Brain microvascular endothelial cell (primary cell): ENCODE results near the gene ADAMTSL4.

Source experiments
- DNase-seq: peaks from one replicate; pipeline ENCODE4 v3.0.0-alpha.2; 2020
- H3K27ac ChIP-seq: fragments of 250-450 bp; sonication (Bioruptor Pico); 2 replicates; pipeline ENCODE4 v1.5.1; 2020; ENCODE audit warnings: mild to moderate bottlenecking, moderate library complexity
- H3K27me3 ChIP-seq: fragments of 250-450 bp; sonication (Bioruptor Pico); replicated peaks from 2 replicates; pipeline ENCODE4 v1.5.1; 2020; ENCODE audit warnings: mild to moderate bottlenecking
- H3K36me3 ChIP-seq: fragments of 250-450 bp; sonication (Bioruptor Pico); replicated peaks from 2 replicates; pipeline ENCODE4 v1.5.1; 2020; ENCODE audit warnings: mild to moderate bottlenecking
- H3K4me3 ChIP-seq: 2 replicates; pipeline ENCODE4 v1.5.1; 2011; ENCODE audit warnings: low read depth, mild to moderate bottlenecking, control low read depth, low read length, moderate library complexity
- in situ Hi-C: cut with HindIII; loops from 2 replicates; pipeline ENCODE4 v1.10.0; 2017; ENCODE audit warnings: low sequenced_read_pairs, low pct_ligation_motif_present
- TF ChIP-seq, protein P1 (sequence below): IDR thresholded peaks from 2 replicates; pipeline ENCODE4 v1.5.1; 2011; ENCODE audit warnings: low read depth, mild to moderate bottlenecking, moderate library complexity, low read length, control low read depth, inconsistent platforms; ENCODE audit errors: missing control alignments

The ADAMTSL4 gene

DNA sequence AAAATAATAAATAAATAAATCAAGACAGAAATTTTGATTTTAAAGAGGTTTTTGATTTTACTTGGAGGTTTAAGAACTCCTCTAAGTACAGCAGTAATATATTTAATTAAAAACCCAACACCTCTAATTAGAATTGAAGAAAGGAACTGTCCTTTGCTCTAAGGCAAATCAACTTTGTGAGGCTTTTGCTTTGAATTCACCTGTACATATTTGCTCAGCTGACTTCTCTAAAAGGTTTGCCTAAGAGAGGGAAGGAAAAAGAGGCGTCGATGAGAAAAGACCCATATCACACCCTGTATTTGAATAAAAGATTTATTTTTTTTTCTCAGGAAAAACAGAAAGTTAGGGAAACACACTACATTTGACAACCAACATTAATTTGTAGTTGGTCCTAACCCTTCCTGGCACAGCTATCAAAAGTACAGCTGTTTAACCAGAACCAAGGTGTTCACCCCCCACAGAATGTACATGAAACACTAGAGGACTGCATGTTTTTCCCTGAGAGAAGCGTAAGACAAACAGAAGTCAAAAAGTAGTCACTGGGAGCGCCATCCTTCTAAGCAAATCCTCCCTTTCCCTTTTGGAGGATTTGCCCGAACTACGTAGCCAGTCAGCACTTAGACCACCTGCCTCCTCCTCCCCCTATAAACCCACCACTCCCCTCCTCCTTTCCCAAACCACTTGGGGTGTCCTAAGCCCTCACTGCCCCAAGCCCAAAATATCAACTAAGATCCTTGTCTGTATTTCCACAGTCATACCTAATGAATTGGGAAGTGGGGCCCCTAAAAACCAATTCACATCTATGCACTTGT lies 25.3 kb downstream of the ADAMTSL4 start:
- Histone ChIP-seq H3K27me3 (no peaks in the 10 kb centered on the region), H3K4me3 (peak overlapping the region; percentile 100), H3K27ac (peak overlapping the region; percentile 97), H3K36me3 (peaks cover 80% of the 10 kb centered on the region)
- in situ Hi-C loops, result no loop called here
- TF ChIP-seq, protein P1, sequence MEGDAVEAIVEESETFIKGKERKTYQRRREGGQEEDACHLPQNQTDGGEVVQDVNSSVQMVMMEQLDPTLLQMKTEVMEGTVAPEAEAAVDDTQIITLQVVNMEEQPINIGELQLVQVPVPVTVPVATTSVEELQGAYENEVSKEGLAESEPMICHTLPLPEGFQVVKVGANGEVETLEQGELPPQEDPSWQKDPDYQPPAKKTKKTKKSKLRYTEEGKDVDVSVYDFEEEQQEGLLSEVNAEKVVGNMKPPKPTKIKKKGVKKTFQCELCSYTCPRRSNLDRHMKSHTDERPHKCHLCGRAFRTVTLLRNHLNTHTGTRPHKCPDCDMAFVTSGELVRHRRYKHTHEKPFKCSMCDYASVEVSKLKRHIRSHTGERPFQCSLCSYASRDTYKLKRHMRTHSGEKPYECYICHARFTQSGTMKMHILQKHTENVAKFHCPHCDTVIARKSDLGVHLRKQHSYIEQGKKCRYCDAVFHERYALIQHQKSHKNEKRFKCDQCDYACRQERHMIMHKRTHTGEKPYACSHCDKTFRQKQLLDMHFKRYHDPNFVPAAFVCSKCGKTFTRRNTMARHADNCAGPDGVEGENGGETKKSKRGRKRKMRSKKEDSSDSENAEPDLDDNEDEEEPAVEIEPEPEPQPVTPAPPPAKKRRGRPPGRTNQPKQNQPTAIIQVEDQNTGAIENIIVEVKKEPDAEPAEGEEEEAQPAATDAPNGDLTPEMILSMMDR, result no peak
- no peak for DNase-seq

GRCh38 chr1:150575072-150575489 lies 25.9 kb downstream of the ADAMTSL4 start:
- Histone ChIP-seq H3K4me3 (peak overlapping the region; percentile 100), H3K27ac (peak overlapping the region; percentile 97), H3K27me3 (no peaks in the 10 kb centered on the region), H3K36me3 (peaks cover 78% of the 10 kb centered on the region)
- TF ChIP-seq, protein P1, result no peak
- no peak for DNase-seq
- in situ Hi-C loops, result no loop called here

DNA sequence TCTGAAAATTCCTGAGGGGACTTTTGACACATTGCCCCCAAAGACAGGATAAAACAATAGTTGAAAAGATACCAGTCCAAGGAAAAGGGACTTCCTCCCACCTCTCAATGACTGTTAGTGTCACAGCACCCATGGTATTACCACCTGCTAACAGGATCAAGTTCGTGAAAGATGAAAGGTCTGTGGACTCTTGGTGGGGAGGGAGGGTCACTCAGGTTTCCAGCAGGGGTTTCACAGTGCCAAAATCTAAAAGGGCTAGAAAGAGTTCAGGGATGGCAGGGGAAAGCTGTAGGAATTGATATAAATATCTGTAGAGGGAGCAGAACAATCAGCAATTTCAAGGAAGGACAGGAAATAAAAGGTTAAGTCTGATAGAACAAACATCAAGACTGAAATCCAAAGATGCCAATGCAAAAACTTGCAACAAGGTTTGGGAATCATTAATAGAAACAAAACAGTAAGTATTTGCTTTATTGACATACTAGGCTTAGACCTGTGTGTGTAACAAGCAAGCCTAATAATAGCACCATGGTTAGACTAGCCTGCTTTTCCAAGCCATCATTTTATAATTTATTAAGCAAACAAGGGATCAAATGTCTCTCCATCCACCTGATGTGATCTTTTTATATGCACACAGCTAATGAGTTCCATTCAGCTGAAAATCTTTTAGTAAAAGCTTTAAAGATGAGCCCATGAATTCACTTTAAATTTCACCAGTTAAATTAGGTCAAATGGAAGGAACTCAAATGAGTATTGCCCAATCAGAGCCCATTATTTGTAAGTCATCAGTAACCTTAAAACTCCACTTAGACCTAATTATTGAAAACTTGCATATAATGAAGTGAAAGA lies 26.5 kb downstream of the ADAMTSL4 start:
- DNase-seq, result no peak
- peak overlapping the region; percentile 97 for H3K27ac ChIP-seq
- peak overlapping the region; percentile 100 for H3K4me3 ChIP-seq
- TF ChIP-seq, protein P1, result no peak
- no peaks in the 10 kb centered on the region for H3K27me3 ChIP-seq
- peaks cover 74% of the 10 kb centered on the region for H3K36me3 ChIP-seq
- in situ Hi-C loops, result no loop called here

DNA sequence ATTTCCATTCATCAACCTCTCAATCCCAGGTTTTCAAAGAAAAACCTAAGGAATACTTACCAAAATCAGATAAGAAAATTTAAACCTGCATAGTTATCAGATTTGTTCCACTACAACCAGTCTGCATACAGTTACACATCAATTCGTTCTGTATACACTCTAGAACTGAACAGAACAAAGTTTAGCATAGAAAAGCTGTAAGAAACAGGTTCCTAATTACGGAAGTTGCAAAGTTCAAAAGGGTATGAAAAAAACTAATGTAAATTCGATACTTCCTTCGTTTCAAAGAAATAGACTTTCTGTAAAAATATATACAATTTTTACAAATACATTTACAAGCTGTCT lies 27.1 kb downstream of the ADAMTSL4 start:
- peak overlapping the region; percentile 97 for H3K27ac ChIP-seq
- no peak for DNase-seq
- H3K36me3 ChIP-seq, result peaks cover 74% of the 10 kb centered on the region
- TF ChIP-seq, protein P1, result no peak
- no peaks in the 10 kb centered on the region for H3K27me3 ChIP-seq
- in situ Hi-C loops, result no loop called here
- H3K4me3 ChIP-seq, result peak overlapping the region; percentile 100

DNA sequence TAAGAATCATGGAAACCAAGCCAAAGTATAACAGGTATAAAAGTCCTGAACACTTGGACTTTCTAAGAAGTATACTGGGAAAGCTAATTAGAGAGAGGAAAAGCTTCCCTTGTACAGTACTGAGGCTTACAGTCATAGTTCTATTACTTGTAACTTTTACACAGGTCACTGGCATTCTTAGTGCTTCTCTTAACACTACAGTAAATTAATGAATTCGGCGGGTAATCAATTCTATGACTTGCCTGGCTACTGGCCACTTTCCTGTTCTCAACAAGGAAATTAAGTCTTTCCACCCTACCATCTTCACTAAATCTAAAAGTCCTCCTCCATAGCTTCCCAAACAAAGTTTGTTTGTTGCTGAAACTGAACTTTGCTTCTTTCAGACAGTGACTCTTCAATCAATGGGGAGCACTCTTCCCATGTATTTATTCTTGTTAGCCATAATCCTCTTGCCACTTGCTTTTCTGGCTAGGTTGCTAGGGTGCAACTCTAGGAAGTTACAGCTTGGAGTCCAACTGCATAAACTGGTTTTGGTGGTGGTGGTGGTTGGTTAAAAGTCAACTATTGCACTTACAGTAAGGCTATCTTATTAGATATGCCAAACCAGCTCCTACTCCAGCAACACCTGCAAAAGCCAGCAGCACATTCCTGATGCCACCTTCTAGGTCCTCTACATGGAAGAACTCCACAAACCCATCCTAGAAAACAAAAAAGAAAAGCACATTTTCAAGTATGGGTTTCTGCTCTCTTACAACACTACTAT lies 27.8 kb downstream of the ADAMTSL4 start:
- Histone ChIP-seq H3K36me3 (peaks cover 72% of the 10 kb centered on the region), H3K27ac (peak overlapping the region; percentile 97), H3K4me3 (peak overlapping the region; percentile 100), H3K27me3 (no peaks in the 10 kb centered on the region)
- TF ChIP-seq, protein P1, result no peak
- in situ Hi-C loops, result no loop called here
- no peak for DNase-seq
